Mesothelial cell of epicardium (in vitro differentiated cells): ENCODE measurements around the gene TNFSF10. TPM values are rescaled to one million over a fixed set of nuclear protein-coding genes. Genes with fewer than 3 reads are reported as not detected.

Experiments used
- DNase-seq, 2 experiments: peaks; one replicate each; pipeline ENCODE4 v3.0.0; 2021; ENCODE audit warnings: low spot score in 2 of 2; ENCODE audit not compliant: unreplicated experiment in 2 of 2
- H3K27ac Mint-ChIP-seq: 2 replicates; pipeline ENCODE4 v1.8.0; 2021; ENCODE audit warnings: mixed read lengths
- H3K27me3 Mint-ChIP-seq: 2 replicates; pipeline ENCODE4 v1.8.0; 2021; ENCODE audit warnings: low read depth, mixed read lengths
- H3K36me3 Mint-ChIP-seq: 2 replicates; pipeline ENCODE4 v1.8.0; 2021; ENCODE audit warnings: mixed read lengths
- H3K4me1 Mint-ChIP-seq: 2 replicates; pipeline ENCODE4 v1.8.0; 2021; ENCODE audit warnings: mixed read lengths
- H3K4me3 Mint-ChIP-seq: 2 replicates; pipeline ENCODE4 v1.8.0; 2021; ENCODE audit warnings: mild to moderate bottlenecking, moderate library complexity, mixed read lengths
- H3K9me3 Mint-ChIP-seq: 2 replicates; pipeline ENCODE4 v1.8.0; 2021; ENCODE audit warnings: mixed read lengths
- CTCF ChIP-seq: fragments of 200-600 bp; sonication (generic); IDR thresholded peaks from one replicate; pipeline ENCODE4 v1.5.0; 2021; ENCODE audit warnings: antibody characterized with exemption; ENCODE audit not compliant: unreplicated experiment
- total RNA-seq: library from RNA; stranded (reverse); gene quantifications from 3 replicates; pipeline ENCODE4 v1.2.1, GENCODE V29; 2021

TNFSF10 gene
- total RNA-seq, 1 donor from 2014 or later, result 1.7 TPM

- H3K4me1 Mint-ChIP-seq, result no peaks in the 10 kb centered on the region
- peaks cover 7% of the 10 kb centered on the region for H3K9me3 Mint-ChIP-seq
- H3K36me3 Mint-ChIP-seq, result no peaks in the 10 kb centered on the region
- H3K27ac Mint-ChIP-seq, result no peak overlapping the region
- no peak overlapping the region for H3K4me3 Mint-ChIP-seq
- H3K27me3 Mint-ChIP-seq, result peaks cover 4% of the 10 kb centered on the region
- TF ChIP-seq CTCF, result no peak
- DNase-seq, result no peak
Observed at GRCh38 chr3:172515130-172515918, 7.9 kb downstream of the TNFSF10 start.

GRCh38 chr3:172514678-172515077, 8.6 kb downstream of the TNFSF10 start:
- Mint-ChIP-seq H3K9me3 (peaks cover 7% of the 10 kb centered on the region), H3K27ac (no peak overlapping the region), H3K4me3 (no peak overlapping the region), H3K27me3 (peaks cover 4% of the 10 kb centered on the region), H3K36me3 (no peaks in the 10 kb centered on the region), H3K4me1 (no peaks in the 10 kb centered on the region)
- no peak for DNase-seq
- TF ChIP-seq CTCF, result no peak

- Mint-ChIP-seq H3K4me3 (no peak overlapping the region), H3K4me1 (no peaks in the 10 kb centered on the region), H3K36me3 (no peaks in the 10 kb centered on the region), H3K27ac (no peak overlapping the region), H3K9me3 (peaks cover 7% of the 10 kb centered on the region), H3K27me3 (peaks cover 4% of the 10 kb centered on the region)
- no peak for DNase-seq
- TF ChIP-seq CTCF, result no peak
Observed at GRCh38 chr3:172513488-172513887, 9.7 kb downstream of the TNFSF10 start.

- Mint-ChIP-seq H3K4me1 (no peaks in the 10 kb centered on the region), H3K27ac (no peak overlapping the region), H3K36me3 (no peaks in the 10 kb centered on the region), H3K9me3 (peaks cover 7% of the 10 kb centered on the region), H3K27me3 (peaks cover 4% of the 10 kb centered on the region), H3K4me3 (no peak overlapping the region)
- TF ChIP-seq CTCF, result no peak
- no peak for DNase-seq
Observed at GRCh38 chr3:172511783-172512762, 11.2 kb downstream of the TNFSF10 start.

GRCh38 chr3:172506094-172506493, 17.1 kb downstream of the TNFSF10 start:
- no peak for TF ChIP-seq CTCF
- no peaks in the 10 kb centered on the region for H3K4me1 Mint-ChIP-seq
- peaks cover 4% of the 10 kb centered on the region for H3K27me3 Mint-ChIP-seq
- H3K9me3 Mint-ChIP-seq, result peaks cover 9% of the 10 kb centered on the region
- H3K4me3 Mint-ChIP-seq, result no peak overlapping the region
- H3K36me3 Mint-ChIP-seq, result no peaks in the 10 kb centered on the region
- H3K27ac Mint-ChIP-seq, result no peak overlapping the region
- DNase-seq, result no peak
